CD4-positive, alpha-beta T cell treated with Interleukin-21 for 1 hour (primary cell): Measurements from ENCODE around the gene HPX.

Source experiments
- DNase-seq: peaks from one replicate; pipeline ENCODE4 v3.0.0-alpha.2; 2020

Gene HPX

GRCh38 chr11:6388748-6389147 lies 52.0 kb downstream of the HPX start:
- no peak for DNase-seq

DNA sequence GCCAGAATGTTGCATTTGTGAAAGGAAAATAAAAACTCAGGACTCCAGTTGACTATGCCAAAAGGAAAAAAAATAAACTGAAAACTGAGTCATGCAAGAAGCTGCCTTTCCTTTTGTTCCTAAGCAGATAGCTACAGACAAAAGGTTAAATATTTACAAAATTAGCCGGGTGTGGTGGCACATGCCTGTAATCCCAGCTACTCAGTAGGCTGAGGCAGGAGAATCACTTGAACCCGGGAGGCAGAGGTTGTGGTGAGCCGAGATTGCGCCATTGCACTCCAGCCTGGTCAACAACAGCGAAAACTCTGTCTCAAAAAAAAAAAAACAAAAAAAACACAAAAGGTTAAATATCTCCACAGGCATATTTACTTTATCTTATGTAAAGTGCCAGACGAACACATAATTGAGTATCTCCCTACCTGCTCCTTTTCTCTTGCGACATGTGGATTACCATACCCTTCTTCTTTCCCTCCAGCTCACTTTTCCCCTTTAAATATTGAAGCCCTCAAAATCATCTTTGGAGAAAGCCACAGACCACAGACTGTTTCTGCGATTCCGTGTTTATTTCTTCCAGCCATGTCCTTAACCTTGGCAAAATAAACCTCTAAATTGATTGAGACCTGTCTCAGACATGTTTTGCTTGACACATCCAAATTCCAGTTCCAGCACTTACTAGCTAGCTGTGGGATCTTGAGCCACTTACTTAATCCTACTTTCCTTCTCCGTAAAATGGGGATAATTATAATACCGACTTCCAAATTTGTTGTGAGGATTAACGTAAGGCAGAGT lies 52.8 kb downstream of the HPX start:
- no peak for DNase-seq

DNA sequence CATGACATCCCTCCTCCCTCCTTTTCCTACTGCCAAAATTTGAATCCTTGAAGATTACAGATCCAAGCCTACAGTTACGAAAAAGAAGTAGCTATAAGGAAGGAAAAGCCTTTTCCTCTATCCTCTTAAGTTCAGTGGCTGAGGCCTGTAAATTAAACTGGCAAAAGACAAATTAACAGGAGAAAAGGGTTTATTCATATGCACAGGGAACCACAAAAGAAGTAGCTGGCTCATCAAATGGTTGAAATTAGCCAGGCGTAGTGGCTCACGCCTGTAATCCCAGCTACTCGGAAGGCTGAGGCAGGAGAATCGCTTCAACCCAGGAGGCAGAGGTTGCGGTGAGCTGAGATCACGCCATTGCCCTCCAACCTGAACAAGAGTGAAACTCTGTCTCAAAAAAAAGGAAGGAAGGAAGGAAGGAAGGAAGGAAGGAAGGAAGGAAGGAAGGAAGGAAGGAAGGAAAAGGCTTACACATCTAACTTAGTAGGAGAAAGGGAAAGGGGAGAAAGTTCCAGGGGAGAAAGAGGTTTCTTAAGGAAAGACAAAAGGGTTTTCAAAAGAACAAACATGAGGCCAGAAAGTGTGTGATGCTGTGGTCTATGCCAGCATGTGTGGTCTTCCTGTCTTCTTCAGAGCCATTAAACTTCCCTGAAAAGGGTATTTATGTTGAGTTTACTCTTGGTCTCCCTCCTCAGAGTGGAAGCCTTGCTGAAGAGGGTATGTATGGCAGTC lies 55.6 kb downstream of the HPX start:
- DNase-seq, result no peak
